CD4-positive, CD25-positive, alpha-beta regulatory T cell (primary cell): Measurements from ENCODE around the gene PLPP7. TPM values are rescaled to one million over a fixed set of nuclear protein-coding genes. Genes with fewer than 3 reads are reported as not detected.
"Not testable (repeated sequence)": the region's sequence is repeated elsewhere in the genome, so short reads cannot be mapped to it uniquely, and the experiment has no call there.

Experiments
- ATAC-seq, 2 donors: fragments of 150-1000 bp; cut with Tn5 transposase; one replicate each; pipeline ENCODE4 v1.10.0; 2021; ENCODE audit warnings: low read depth in 2 of 2, moderate number of reproducible peaks in 2 of 2, moderate library complexity in 1 of 2
- DNase-seq, 3 donors: peaks; one replicate each; pipeline versions ENCODE4 v3.0.0 to v3.0.0-alpha.2; 2012 to 2022; ENCODE audit warnings: mixed read lengths in 1 of 3
- H3K27ac ChIP-seq: one replicate; pipeline ENCODE4 v1.7.0; 2013; ENCODE audit warnings: mild to moderate bottlenecking, low read length; ENCODE audit not compliant: insufficient read depth, poor library complexity, severe bottlenecking
- H3K27me3 ChIP-seq: one replicate; pipeline ENCODE4 v1.7.0; 2013; ENCODE audit warnings: low read length; ENCODE audit not compliant: control insufficient read depth, insufficient read depth
- H3K36me3 ChIP-seq: one replicate; pipeline ENCODE4 v1.7.0; 2013; ENCODE audit warnings: mild to moderate bottlenecking, low read length, moderate library complexity; ENCODE audit not compliant: control insufficient read depth, insufficient read depth
- H3K4me1 ChIP-seq: 2 replicates; pipeline ENCODE4 v1.7.0; 2013; ENCODE audit warnings: mild to moderate bottlenecking, low read length; ENCODE audit not compliant: insufficient read depth, control insufficient read depth, poor library complexity, severe bottlenecking
- H3K4me3 ChIP-seq: one replicate; pipeline ENCODE4 v1.7.0; 2013; ENCODE audit warnings: low read depth, mild to moderate bottlenecking, low read length, moderate library complexity
- H3K9me3 ChIP-seq, 2 experiments: 1 replicate in 1 of 2; 2 replicates in 1 of 2; pipeline ENCODE4 v1.7.0; 2013; ENCODE audit warnings: low read length in 2 of 2, mild to moderate bottlenecking in 1 of 2, moderate library complexity in 1 of 2; ENCODE audit not compliant: control insufficient read depth in 2 of 2
- H3K27ac Mint-ChIP-seq, 3 donors: one replicate each; pipeline ENCODE4 v1.8.0; 2020 to 2022; ENCODE audit warnings: mild to moderate bottlenecking in 3 of 3, mixed read lengths in 3 of 3, moderate library complexity in 2 of 3
- H3K27me3 Mint-ChIP-seq: one replicate; pipeline ENCODE4 v1.8.0; 2022; ENCODE audit warnings: mild to moderate bottlenecking, mixed read lengths
- H3K36me3 Mint-ChIP-seq: one replicate; pipeline ENCODE4 v1.8.0; 2020; ENCODE audit warnings: mixed read lengths
- H3K4me1 Mint-ChIP-seq, 4 donors: one replicate each; pipeline ENCODE4 v1.8.0; 2020 to 2022; ENCODE audit warnings: mixed read lengths in 4 of 4, mild to moderate bottlenecking in 1 of 4
- H3K4me3 Mint-ChIP-seq, 4 donors: one replicate each; pipeline ENCODE4 v1.8.0; 2020 to 2022; ENCODE audit warnings: mild to moderate bottlenecking in 4 of 4, mixed read lengths in 4 of 4, moderate library complexity in 3 of 4
- H3K9me3 Mint-ChIP-seq, 7 donors: one replicate each; pipeline ENCODE4 v1.8.0; 2020 to 2022; ENCODE audit warnings: mixed read lengths in 7 of 7, mild to moderate bottlenecking in 3 of 7, moderate library complexity in 2 of 7
- polyA plus RNA-seq, 4 donors: library from polyadenylated mRNA; unstranded; fragments of 300-500 nt; fragmentation: Illumina TruSeq; gene quantifications; one replicate each; pipeline ENCODE4 v1.2.3, GENCODE V29; 2021
- total RNA-seq: library from RNA; stranded (reverse); gene quantifications from one replicate; pipeline ENCODE4 v1.2.3, GENCODE V29; 2022

Gene PLPP7
- total and polyA plus RNA-seq, 5 donors from 2014 or later, result not detected

DNA sequence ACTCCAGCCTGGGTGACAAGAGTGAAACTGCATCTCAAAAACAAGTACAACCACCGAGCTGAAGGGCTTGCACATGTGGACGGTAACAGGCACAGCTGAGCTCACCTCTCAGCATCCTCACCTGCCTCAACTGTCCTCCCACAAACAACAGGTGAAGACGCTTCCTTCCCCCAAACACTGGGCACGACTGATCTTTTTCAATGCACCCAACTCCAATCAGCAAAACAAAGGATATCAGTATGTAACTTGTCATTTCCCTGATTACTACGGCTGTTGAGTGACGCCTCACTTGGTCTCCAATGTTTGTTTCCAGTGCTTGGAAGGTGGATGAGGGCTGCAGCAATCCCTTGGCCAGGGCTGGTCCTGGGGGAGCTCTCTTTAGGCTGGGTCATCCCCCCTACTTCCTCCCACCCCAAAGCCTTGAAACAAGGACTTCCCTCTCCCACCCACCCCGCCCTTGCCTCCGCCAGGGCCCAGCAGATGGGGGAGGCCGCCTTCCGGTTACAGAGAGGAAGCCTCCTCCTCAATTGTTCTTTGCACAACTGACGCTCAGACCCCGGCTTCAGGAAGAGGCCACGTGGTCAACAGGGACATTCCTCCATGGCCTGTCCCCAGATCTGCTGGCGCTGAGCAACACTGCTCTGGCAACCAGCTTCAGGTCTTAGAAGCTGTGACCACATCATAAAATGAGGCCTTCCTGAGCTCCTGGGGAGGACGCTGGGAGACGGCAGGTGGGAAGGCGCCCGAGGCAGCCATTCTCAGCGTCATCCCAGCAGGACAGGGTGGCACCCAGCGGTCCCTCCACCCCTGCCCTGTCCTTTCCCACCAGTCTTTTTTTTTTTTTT, 19.1 kb upstream of the PLPP7 start:
- peak in 1 of 2 donors; percentile 17 for ATAC-seq
- Histone ChIP-seq H3K36me3 (no peaks in the 10 kb centered on the region), H3K27me3 (no peaks in the 10 kb centered on the region), H3K4me3 (peak overlapping the region; percentile 96), H3K27ac (peak overlapping the region; percentile 90), H3K9me3 (no peaks in the 10 kb centered on the region), H3K4me1 (peaks cover 77% of the 10 kb centered on the region)
- Mint-ChIP-seq H3K4me1 (peaks cover 10 to 67% (median 42%) of the 10 kb centered on the region in 4 donors), H3K27me3 (peaks cover 10% of the 10 kb centered on the region), H3K27ac (peak overlapping the region; percentile 98 to 100 (median 98)), H3K36me3 (peaks cover 39% of the 10 kb centered on the region), H3K9me3 (peaks cover 0 to 2% (median 0%) of the 10 kb centered on the region in 7 donors), H3K4me3 (peak overlapping the region; percentile 97 to 100 (median 100))
- peak; percentile 42 to 82 (median 54) for DNase-seq

DNA sequence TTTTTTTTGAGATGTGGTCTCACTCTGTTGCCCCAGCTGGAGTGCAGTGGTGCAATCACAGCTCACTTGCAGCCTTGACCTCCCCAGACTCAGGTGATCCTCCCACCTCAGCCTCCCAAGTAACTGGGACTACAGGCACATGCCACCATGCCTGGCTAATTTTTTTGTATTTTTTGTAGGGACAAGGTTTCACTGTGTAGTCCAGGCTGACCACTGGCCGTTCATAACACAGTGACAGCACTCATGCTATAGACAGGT, 18.6 kb upstream of the PLPP7 start:
- Mint-ChIP-seq H3K4me3 (peak overlapping the region; percentile 97 to 100 (median 100)), H3K36me3 (peaks cover 43% of the 10 kb centered on the region)
- peak overlapping the region; percentile 96 for H3K4me3 ChIP-seq

GRCh38 chr9:131271506-131271931, 18.0 kb upstream of the PLPP7 start:
- no peaks in the 10 kb centered on the region for H3K36me3 ChIP-seq
- peak overlapping the region; percentile 90 for H3K27ac ChIP-seq
- Mint-ChIP-seq H3K4me3 (peak overlapping the region; percentile 97 to 100 (median 100)), H3K27me3 (peaks cover 13% of the 10 kb centered on the region), H3K27ac (peak overlapping the region; percentile 98 to 100 (median 98)), H3K4me1 (peaks cover 6 to 56% (median 35%) of the 10 kb centered on the region in 4 donors), H3K9me3 (peaks cover 0 to 2% (median 0%) of the 10 kb centered on the region in 7 donors), H3K36me3 (peaks cover 43% of the 10 kb centered on the region)
- H3K4me1 ChIP-seq, result peaks cover 66% of the 10 kb centered on the region
- no peak for ATAC-seq
- no peaks in the 10 kb centered on the region for H3K9me3 ChIP-seq
- peak overlapping the region; percentile 96 for H3K4me3 ChIP-seq
- DNase-seq, result no peak
- H3K27me3 ChIP-seq, result no peaks in the 10 kb centered on the region

More for the DNA sequence above, 18.6 kb upstream of the PLPP7 start:
- not testable (repeated sequence) for DNase-seq, H3K27me3 ChIP-seq, H3K9me3 Mint-ChIP-seq, H3K9me3 ChIP-seq, ATAC-seq, H3K36me3 ChIP-seq
- H3K27ac ChIP-seq, result peak overlapping the region; percentile 90
- Mint-ChIP-seq H3K4me1 (peaks cover 10 to 61% (median 40%) of the 10 kb centered on the region in 4 donors), H3K27me3 (peaks cover 13% of the 10 kb centered on the region), H3K27ac (peak overlapping the region; percentile 98 to 100 (median 98))
- H3K4me1 ChIP-seq, result peaks cover 71% of the 10 kb centered on the region

GRCh38 chr9:131272212-131272611, 17.3 kb upstream of the PLPP7 start:
- Mint-ChIP-seq H3K36me3 (peaks cover 43% of the 10 kb centered on the region), H3K4me3 (peak overlapping the region; percentile 97 to 100 (median 100)), H3K27me3 (peaks cover 13% of the 10 kb centered on the region), H3K4me1 (peaks cover 6 to 49% (median 28%) of the 10 kb centered on the region in 4 donors), H3K27ac (peak overlapping the region; percentile 98 to 100 (median 98)), H3K9me3 (peaks cover 0 to 2% (median 0%) of the 10 kb centered on the region in 7 donors)
- ATAC-seq, result no peak
- Histone ChIP-seq H3K4me3 (peak overlapping the region; percentile 96), H3K36me3 (no peaks in the 10 kb centered on the region), H3K27ac (peak overlapping the region; percentile 90), H3K9me3 (no peaks in the 10 kb centered on the region), H3K4me1 (peaks cover 59% of the 10 kb centered on the region), H3K27me3 (no peaks in the 10 kb centered on the region)
- DNase-seq, result no peak

- Histone ChIP-seq H3K27ac (peak overlapping the region; percentile 90), H3K4me1 (peaks cover 52% of the 10 kb centered on the region), H3K27me3 (no peaks in the 10 kb centered on the region), H3K4me3 (peak overlapping the region; percentile 96), H3K9me3 (no peaks in the 10 kb centered on the region), H3K36me3 (no peaks in the 10 kb centered on the region)
- DNase-seq (peak in 2 of 3 donors; percentile 38 to 48), ATAC-seq (no peak)
- Mint-ChIP-seq H3K27me3 (peaks cover 13% of the 10 kb centered on the region), H3K4me3 (peak overlapping the region; percentile 97 to 100 (median 100)), H3K36me3 (peaks cover 43% of the 10 kb centered on the region), H3K4me1 (peaks cover 6 to 43% (median 29%) of the 10 kb centered on the region in 4 donors), H3K27ac (peak overlapping the region; percentile 98 to 100 (median 98)), H3K9me3 (peaks cover 0 to 2% (median 0%) of the 10 kb centered on the region in 7 donors)
Measured at GRCh38 chr9:131273146-131273855, 16.2 kb upstream of the PLPP7 start.

DNA sequence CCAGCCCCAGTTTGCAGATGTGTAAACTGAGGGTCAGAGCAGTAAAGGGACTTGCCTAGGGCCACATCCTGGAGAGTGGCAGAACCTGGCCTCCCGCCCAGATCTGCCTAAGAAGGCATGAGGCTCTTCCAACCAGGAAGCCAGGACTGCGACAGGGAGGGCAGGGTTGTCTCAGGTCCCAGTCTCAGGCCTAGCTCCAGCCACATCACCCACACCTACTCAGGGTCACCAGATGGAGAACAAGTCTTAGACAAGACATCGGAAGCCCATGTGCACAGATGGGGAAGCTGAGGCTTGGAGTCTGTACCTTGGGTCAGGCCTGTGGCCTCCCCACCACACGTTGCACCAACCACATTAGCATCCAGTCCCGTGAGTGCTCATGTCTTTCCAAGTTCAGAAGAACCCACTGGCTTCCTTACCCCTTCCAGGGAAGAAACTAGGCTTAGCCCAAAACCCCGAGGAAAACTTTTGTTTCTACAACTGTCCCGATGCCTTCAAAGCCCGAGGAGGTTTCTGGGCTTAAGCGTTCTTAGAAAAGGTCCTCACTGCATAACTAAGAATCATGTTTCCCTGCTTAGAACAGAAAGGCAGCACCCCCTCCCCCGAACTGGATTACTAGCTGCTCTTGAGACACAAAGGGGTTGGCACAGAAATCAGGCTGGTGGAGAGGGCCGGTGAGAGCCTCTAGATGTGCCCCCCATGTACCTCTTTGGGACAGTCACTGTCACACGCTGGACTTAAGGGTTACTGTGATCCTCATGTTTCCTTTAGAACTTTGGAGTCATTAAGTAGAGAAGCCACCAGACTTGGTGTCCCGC, 15.5 kb upstream of the PLPP7 start:
- H3K4me3 ChIP-seq, result peak overlapping the region; percentile 96
- Mint-ChIP-seq H3K9me3 (peaks cover 0 to 2% (median 0%) of the 10 kb centered on the region in 7 donors), H3K4me3 (peak overlapping the region; percentile 97 to 100 (median 100)), H3K36me3 (peaks cover 43% of the 10 kb centered on the region), H3K27ac (peak overlapping the region; percentile 98 to 100 (median 98)), H3K4me1 (peaks cover 6 to 44% (median 32%) of the 10 kb centered on the region in 4 donors), H3K27me3 (peaks cover 7% of the 10 kb centered on the region)
- H3K27me3 ChIP-seq, result no peaks in the 10 kb centered on the region
- H3K27ac ChIP-seq, result peak overlapping the region; percentile 90
- no peaks in the 10 kb centered on the region for H3K9me3 ChIP-seq
- H3K4me1 ChIP-seq, result peaks cover 56% of the 10 kb centered on the region
- ATAC-seq (no peak), DNase-seq (peak in 1 of 3 donors; percentile 64)
- no peaks in the 10 kb centered on the region for H3K36me3 ChIP-seq
